Islet precursor cell (in vitro differentiated cells): ENCODE data around the gene PCDHA1.
"Not testable (repeated sequence)": the region's sequence is repeated elsewhere in the genome, so short reads cannot be mapped to it uniquely, and the experiment has no call there.

Experiments used
- DNase-seq: peaks from one replicate; pipeline ENCODE4 v3.0.0-alpha.2; 2018

The PCDHA1 gene

DNA sequence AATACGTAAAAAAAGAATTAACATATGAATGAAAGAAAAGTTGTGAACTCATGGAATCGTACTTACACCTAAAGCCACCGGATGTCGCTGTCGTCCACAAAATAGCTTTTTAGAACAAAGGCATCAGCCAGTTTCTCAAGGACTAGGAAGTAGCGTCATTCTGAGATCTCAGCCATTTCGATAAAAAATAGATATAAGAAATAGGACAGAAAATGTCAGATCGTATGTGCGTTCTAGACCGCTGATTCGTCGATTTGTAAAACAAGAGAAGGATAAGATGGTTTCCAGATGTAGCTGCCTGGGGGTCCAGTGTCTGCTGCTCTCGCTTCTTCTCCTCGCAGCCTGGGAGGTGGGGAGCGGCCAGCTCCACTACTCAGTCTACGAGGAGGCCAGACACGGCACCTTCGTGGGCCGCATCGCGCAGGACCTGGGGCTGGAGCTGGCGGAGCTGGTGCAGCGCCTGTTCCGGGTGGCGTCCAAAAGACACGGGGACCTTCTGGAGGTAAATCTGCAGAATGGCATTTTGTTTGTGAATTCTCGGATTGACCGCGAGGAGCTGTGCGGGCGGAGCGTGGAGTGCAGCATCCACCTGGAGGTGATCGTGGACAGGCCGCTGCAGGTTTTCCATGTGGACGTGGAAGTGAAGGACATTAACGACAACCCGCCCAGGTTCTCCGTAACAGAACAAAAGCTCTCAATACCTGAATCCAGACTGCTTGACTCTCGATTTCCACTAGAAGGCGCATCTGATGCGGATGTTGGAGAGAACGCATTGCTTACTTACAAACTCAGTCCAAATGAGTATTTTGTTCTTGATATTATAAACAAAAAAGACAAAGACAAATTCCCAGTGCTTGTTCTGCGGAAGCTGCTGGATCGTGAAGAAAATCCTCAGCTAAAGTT is 70.1 kb downstream of the PCDHA1 start, which contains the start of gene PCDHA10:
TSS of gene PCDHA10 (plus strand) at position 126 of the 903 bp plus-strand sequence. CDS start at position 278, 152 bp downstream.
- DNase-seq = peak; percentile 73

DNA sequence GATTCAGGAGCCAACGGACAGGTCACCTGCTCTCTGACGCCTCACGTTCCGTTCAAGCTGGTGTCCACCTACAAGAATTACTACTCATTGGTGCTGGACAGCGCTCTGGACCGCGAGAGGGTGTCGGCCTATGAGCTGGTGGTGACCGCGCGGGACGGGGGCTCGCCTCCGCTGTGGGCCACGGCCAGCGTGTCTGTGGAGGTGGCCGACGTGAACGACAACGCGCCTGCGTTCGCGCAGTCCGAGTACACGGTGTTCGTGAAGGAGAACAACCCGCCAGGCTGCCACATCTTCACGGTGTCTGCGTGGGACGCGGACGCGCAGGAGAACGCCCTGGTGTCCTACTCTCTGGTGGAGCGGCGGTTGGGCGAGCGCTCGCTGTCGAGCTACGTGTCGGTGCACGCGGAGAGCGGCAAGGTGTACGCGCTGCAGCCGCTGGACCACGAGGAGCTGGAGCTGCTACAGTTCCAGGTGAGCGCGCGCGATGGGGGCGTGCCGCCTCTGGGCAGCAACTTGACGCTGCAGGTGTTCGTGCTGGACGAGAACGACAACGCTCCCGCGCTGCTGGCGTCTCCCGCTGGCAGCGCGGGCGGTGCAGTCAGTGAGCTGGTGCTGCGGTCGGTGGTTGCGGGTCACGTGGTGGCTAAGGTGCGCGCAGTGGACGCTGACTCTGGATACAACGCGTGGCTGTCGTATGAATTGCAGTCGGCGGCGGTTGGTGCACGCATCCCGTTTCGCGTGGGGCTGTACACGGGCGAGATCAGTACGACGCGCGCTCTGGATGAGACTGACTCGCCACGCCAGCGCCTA is 71.4 kb downstream of the PCDHA1 start:
- DNase-seq = no peak

DNA sequence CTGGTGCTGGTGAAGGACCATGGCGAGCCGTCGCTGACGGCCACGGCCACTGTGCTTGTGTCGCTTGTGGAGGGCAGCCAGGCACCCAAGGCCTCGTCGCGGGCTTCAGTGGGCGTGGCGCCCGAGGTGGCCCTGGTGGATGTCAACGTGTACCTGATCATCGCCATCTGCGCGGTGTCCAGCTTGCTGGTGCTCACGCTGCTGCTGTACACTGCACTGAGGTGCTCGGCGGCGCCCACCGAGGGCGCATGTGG is 72.0 kb downstream of the PCDHA1 start:
- DNase-seq = no peak

DNA sequence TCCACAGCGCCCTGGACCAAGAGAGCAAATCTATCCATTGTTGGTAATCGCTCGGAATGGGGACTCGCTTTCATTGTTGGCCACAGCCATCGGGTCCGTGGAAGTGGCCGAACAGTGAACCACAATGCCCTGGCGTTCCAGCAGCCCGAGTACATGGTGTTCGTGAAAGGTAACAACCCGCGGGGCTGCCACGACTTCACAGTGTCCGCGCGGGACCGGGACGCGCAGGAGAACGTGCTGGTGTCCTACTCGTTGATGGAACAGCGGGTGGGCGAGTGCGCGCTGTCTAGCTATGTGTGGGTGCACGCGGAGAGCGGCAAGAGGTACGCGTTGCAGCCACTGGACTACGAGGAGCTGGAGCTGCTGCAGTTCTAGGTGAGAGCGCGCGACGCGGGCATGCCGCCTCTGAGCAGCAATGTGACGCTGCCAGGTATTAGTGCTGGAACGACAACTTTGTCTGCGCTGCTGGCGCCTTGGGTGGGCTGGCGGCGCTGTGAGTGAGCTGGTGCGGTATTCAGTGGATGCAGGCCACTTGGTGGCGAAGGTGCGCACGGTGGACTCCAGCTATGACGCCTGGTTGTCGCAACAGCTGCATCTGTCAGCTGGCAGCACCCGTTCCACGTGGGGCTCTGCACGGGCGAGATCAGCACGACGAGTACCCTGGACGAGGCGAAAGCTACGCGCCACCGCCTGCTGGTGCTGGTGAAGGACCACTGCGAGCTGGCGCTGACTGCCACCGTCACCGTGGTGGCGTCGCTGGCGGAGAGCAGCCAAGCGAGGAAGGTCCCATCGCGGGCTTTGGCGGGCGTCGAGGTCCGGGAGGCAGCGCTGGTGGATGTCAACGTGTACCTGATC is 76.7 kb downstream of the PCDHA1 start:
- no peak for DNase-seq

DNA sequence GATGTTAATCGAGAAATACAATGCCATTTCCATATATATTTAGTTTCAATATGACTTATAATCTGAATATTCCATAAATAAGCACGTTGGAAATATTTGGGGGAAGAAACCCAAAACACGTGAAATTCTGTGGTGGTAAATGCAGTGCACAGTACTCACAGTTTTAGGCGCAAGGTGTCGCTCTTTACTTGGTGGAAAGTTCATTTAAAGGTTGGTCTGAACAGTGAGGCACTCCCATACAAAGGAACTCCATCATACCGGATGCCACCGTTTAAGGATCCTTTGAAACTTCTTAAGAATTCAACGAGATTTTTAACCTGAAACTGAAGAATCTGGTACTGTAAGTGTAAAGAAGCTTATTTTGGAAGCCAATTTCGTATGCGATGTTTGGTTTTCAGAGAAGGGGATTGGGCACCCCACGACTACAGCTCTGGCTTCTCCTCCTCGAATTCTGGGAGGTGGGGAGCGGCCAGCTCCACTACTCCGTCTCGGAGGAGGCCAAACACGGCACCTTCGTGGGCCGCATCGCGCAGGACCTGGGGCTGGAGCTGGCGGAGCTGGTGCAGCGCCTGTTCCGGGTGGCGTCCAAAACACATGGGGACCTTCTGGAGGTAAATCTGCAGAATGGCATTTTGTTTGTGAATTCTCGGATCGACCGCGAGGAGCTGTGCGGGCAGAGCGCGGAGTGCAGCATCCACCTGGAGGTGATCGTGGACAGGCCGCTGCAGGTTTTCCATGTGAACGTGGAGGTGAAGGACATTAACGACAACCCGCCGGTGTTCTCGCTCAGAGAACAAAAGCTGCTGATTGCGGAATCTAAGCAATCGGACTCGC is 83.0 kb downstream of the PCDHA1 start, which contains the start of gene PCDHA11:
TSS of gene PCDHA11 (plus strand) at position 237 of the 834 bp plus-strand sequence. CDS start at position 384, 147 bp downstream.
- peak; percentile 67 for DNase-seq

DNA sequence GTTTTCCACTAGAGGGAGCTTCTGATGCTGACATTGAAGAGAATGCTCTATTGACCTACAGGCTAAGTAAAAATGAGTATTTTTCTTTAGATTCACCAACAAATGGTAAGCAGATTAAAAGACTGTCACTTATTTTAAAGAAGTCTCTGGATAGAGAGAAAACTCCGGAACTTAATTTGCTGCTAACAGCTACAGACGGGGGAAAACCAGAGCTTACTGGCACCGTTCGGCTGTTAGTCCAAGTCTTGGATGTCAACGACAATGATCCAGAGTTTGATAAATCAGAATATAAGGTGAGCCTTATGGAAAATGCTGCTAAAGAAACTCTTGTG is 83.6 kb downstream of the PCDHA1 start:
- DNase-seq = no peak

DNA sequence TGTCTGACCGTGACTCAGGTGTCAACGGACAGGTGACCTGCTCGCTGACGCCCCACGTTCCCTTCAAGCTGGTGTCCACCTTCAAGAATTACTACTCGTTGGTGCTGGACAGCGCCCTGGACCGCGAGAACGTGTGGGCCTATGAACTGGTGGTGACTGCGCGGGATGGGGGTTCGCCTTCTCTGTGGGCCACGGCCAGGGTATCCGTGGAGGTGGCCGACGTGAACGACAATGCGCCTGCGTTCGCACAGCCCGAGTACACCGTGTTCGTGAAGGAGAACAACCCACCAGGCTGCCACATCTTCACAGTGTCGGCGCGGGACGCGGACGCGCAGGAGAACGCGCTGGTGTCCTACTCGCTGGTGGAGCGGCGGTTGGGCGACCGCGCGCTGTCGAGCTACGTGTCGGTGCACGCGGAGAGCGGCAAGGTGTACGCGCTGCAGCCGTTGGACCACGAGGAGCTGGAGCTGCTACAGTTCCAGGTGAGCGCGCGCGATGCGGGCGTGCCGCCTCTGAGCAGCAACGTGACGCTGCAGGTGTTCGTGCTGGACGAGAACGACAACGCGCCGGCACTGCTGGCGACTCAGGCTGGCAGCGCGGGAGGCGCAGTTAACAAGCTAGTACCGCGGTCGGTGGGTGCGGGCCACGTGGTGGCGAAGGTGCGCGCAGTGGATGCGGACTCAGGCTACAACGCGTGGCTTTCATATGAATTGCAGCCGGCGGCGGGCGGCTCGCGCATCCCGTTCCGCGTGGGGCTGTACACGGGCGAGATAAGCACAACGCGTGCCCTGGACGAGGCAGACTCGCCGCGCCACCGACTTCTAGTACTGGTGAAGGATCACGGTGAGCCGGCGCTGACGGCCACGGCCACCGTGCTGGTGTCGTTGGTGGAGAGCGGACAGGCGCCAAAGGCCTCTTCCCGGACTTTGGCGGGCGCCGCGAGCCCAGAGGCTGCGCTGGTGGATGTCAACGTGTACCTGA is 84.6 kb downstream of the PCDHA1 start:
- DNase-seq = no peak

DNA sequence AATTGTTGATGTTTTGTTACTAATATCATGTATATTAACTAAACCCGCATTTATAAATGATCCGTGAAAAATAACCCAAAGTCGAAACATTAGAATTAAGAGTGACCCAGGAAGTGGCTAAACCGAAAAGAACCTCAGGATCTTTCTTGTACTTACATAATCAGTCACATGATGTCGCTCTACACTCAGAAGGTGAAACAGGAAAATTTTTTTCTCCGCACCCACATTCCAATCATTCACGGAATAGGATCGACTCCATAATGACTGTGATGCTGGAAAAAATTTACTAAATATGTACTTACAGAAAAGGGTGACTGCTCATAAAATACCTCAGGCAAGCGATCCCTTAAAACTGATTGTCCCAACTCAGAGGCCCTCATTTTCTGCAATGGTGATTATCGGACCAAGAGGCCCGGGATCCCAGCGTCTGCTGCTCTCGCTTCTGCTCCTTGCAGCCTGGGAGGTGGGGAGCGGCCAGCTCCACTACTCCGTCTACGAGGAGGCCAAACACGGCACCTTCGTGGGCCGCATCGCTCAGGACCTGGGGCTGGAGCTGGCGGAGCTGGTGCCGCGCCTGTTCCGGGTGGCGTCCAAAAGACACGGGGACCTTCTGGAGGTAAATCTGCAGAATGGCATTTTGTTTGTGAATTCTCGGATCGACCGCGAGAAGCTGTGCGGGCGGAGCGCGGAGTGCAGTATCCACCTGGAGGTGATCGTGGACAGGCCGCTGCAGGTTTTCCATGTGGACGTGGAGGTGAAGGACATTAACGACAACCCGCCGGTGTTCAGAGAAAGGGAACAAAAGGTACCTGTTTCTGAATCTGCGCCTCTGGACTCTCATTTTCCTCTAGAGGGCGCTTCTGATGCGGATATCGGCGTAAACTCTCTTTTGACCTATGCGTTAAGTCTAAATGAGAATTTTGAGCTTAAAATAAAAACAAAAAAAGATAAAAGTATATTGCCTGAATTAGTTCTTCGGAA is 89.4 kb downstream of the PCDHA1 start, which contains the start of gene PCDHA12:
TSS of gene PCDHA12 (plus strand) at position 224 of the 981 bp plus-strand sequence. CDS start at position 389, 165 bp downstream.
- DNase-seq = peak; percentile 63

DNA sequence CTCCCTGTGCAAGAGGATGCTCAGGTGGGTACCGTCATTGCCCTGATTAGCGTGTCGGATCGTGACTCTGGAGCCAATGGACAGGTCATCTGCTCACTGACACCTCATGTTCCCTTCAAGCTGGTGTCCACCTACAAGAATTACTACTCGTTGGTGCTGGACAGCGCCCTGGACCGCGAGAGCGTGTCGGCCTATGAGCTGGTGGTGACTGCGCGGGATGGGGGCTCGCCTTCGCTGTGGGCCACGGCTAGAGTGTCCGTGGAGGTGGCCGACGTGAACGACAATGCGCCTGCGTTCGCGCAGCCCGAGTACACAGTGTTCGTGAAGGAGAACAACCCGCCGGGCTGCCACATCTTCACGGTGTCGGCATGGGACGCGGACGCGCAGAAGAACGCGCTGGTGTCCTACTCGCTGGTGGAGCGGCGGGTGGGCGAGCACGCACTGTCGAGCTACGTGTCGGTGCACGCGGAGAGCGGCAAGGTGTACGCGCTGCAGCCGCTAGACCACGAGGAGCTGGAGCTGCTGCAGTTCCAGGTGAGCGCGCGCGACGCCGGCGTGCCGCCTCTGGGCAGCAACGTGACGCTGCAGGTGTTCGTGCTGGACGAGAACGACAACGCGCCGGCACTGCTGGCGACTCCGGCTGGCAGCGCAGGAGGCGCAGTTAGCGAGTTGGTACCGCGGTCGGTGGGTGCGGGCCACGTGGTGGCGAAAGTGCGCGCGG is 90.8 kb downstream of the PCDHA1 start:
- not testable (repeated sequence) for DNase-seq

DNA sequence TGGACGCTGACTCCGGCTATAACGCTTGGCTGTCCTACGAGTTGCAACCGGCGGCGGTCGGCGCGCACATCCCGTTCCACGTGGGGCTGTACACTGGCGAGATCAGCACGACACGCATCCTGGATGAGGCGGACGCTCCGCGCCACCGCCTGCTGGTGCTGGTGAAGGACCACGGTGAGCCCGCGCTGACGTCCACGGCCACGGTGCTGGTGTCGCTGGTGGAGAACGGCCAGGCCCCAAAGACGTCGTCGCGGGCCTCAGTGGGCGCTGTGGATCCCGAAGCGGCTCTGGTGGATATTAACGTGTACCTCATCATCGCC is 91.3 kb downstream of the PCDHA1 start:
- DNase-seq = no peak

DNA sequence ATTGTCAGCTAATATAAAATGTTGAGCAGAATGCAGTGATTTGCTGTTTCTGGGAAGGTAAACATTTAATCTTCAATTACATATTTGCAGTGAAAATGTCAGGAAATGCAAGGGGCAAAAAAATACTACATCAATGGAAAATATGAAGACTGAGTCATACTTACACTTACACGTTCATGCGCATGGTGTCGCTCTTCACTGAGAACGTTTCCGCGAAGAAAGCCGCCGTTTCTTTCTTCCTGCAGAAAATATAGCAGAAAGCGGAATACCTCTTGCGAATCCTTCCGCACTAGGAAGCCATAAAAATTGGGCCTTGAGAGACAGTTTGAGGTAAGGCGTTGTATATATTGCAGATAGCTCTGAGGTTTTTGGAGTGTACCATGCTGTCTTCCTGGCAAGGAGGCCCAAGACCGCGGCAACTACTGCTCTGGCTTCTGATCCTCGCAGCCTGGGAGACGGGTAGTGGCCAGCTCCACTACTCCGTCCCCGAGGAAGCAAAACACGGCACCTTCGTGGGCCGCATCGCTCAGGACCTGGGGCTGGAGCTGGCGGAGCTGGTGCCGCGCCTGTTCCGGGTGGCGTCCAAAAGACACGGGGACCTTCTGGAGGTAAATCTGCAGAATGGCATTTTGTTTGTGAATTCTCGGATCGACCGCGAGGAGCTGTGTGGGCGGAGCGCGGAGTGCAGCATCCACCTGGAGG is 96.1 kb downstream of the PCDHA1 start, which contains the start of gene PCDHA13:
TSS of gene PCDHA13 (plus strand) at position 236 of the 702 bp plus-strand sequence. CDS start at position 381, 145 bp downstream.
- DNase-seq = peak; percentile 58

DNA sequence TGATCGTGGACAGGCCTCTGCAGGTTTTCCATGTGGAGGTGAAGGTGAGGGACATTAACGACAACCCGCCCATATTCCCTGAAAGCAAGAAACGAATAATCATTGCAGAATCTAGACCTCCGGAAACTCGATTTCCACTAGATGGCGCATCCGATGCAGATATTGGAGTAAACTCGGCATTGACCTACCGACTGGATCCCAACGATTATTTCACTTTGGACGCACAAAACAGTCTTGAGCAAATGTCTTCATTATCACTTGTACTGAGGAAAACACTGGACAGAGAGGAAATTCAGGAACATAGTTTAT is 96.6 kb downstream of the PCDHA1 start:
- DNase-seq = peak; percentile 58

DNA sequence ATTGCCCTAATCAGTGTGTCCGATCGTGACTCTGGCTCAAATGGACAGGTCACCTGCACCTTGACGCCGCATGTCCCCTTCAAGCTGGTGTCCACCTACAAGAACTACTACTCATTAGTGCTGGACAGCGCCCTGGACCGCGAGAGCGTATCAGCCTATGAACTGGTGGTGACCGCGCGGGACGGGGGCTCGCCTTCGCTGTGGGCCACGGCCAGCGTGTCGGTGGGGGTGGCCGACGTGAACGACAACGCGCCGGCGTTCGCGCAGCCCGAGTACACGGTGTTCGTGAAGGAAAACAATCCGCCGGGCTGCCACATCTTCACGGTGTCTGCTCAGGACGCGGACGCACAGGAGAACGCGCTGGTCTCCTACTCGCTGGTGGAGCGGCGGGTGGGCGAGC is 97.4 kb downstream of the PCDHA1 start:
- no peak for DNase-seq

DNA sequence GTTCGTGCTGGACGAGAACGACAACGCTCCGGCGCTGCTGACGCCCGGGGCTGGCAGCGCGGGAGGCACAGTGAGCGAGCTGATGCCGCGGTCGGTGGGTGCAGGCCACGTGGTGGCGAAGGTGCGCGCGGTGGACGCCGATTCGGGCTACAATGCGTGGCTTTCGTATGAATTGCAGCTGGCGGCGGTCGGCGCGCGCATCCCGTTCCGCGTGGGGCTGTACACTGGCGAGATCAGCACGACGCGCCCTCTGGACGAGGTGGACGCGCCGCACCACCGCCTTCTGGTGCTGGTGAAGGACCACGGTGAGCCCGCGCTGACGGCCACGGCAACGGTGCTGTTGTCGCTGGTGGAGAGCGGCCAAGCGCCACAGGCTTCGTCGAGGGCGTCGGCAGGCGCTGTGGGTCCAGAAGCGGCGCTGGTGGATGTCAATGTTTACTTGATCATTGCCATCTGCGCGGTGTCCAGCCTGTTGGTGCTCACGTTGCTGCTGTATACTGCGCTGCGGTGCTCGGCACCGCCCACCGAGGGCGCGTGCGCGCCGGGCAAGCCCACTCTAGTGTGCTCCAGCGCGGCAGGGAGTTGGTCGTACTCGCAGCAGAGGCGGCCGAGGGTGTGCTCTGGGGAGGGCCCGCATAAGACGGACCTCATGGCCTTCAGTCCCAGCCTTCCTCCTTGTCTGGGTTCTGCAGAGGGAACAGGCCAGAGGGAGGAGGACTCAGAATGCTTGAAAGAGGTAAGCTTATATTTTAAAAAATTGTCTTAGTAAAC is 98.2 kb downstream of the PCDHA1 start:
- no peak for DNase-seq

DNA sequence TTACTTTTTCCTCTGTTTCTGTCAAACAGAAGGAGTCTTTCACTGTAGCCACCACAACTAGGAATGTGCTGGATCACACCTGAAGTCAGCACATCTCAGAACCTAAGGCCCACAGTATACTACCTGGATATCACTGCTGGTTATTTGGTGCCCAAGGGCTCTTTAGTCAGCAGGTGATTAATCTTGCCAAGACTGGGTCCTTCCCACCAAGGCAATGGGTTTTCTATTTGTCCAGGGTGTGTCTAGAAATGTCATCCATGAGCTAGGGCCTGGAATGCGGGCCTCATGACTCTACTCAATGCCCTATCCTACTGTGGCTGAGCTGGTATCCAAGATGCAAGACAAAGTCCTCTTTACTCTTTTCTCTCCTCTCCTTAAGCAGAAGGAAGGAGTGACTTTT is 130.4 kb downstream of the PCDHA1 start:
- DNase-seq = no peak

DNA sequence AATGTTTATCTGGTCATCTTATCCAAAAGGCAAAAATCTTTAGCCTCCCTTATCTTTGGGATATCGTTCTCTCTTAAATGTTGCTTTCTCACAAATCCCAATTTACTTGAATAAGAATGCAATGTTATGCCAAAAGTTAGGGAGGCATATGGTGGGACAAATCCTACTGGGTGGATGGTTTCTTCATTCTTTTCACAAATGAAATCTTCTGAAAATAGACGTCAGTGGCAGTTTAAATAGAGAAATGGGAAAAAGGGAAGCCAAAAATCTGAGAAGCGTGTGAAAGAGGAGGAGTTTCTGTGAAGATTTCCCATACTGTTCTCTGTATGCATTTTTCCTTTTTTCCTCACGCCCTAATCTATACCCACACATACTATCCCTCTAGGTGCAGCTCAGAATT is 137.7 kb downstream of the PCDHA1 start:
- no peak for DNase-seq

DNA sequence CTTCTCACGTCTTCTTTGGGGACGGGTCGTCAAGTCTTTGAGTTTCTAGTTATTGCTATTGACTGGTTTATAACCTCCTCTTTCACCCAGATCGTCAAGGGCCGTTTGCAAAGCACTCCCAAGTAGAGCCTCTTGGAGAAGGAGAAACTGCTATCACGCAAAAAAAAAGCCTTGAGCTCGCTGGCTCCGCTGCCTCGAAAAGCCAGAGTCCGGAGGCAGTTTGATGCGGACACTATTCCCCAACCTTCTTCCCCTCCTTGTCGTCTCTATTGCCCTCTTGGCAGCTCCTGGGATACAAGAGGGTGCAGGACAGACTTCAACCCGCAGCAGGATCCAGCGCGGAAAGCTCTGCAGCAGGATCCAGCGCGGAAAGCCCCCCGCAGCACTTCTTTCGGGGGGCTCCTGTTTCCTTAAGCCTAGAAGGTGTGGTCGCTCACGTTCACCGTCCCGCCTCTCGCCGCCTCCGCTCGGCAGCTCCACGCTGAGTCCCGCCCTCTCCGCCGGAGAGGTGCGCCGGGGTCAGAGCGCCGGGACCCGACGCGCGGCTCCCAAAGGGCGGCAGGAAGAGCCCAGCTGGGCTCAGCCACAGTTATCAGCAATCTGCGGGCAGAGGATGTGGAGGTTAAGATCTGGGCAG is 140.0 kb downstream of the PCDHA1 start, which contains the start of gene PCDHAC1:
TSS of gene PCDHAC1 (plus strand) at position 494 of the 637 bp plus-strand sequence. CDS start 594 bp downstream, outside the sequence.
- no peak for DNase-seq
